Measurements from ENCODE around the gene PIH1D2.
"Not testable (repeated sequence)": the region's sequence is repeated elsewhere in the genome, so short reads cannot be mapped to it uniquely, and the experiment has no call there.

The PIH1D2 gene

DNA sequence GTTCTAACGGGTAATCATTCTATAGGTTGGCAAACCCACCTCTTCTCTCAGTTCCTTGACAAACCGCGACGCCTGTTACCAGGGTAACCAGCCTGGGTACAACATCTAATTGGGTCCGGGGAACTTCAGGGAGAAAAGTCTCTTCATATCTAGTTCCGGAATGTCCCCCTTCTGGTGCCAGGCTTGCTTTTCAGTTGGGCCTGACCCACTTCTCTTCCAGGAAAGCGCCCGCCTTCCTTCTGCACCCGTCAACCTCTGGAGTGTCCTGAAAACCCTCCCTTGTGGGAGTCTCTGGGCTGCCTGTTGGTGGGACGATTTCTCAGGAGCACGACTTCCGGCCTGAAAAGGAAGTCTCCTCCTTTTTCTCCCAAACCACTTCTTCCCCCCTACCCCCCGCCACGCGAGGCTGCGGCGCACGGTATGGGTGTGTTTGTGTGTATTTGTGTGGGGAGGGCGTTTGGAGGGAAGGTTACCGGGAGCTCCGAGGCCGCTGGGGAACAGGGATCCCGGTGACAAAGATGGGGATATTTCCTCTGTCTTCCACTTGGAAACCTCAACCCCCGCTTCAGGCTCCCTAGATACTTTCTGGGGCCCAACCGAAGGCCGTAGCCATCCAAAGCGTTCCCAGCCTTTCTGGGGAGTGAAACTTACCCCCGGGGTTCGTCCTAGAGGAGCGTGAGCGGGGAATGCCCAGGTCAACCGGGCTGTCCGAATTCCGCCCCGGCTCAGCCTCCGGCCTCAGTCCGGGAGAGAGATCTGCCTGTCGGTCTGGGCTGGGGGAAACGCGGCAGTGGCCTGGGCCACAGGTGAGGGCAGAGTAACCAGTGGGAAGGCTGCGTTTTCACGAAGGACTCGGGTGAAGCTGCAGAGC is at the start of gene PIH1D2, which contains the start of gene NKAPD1:
TSS of gene PIH1D2 (minus strand) at position 77 of the 871 bp plus-strand sequence. CDS start 843 bp downstream, outside the sequence.
TSS of gene NKAPD1 (plus strand) at position 359 of the 871 bp plus-strand sequence. CDS start 1,276 bp downstream, outside the sequence.
- DNase-seq = peak; percentile 22 to 91 (median 74)

DNA sequence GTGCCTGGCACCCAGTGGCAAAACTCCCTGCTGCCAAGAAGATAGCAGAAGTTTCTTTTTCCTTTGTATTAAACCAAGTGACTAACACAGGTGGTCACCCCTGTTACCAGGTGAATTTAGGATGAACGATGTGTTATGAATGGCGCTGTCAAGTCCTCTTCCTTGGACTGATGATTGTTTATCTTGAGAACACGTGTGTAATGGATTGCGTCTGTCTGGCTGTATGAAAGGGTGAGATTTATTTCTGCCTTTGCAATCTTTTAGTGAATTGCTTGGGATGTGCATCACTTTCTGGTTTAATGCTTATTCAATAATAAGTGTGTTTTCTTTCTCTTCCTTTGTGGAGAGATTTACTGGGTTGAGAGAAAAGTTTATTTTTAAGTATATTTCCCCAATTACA is 49.3 kb upstream of the PIH1D2 start:
- no peak for DNase-seq

GRCh38 chr11:112121981-112122615 is 48.3 kb upstream of the PIH1D2 start:
- DNase-seq = no peak

DNA sequence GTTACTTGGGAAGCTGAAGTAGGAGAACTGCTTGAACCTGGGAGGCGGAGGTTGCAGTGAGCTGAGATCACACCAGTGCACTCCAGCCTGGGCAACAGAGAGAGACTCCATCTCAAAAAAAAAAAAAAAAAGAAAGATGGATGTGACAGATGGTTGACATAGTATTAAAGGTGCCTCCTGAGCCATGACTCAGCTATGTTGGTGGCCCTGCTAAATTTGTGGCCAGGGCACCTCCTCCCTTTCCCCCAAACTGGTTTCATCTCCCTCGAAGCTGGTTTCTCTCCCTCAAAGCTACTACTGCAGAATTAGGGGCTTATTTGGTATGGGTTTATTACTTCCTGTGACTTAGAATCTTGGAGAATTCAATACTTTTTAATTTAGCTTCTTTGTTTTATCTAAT is 44.4 kb upstream of the PIH1D2 start:
- DNase-seq = no peak

DNA sequence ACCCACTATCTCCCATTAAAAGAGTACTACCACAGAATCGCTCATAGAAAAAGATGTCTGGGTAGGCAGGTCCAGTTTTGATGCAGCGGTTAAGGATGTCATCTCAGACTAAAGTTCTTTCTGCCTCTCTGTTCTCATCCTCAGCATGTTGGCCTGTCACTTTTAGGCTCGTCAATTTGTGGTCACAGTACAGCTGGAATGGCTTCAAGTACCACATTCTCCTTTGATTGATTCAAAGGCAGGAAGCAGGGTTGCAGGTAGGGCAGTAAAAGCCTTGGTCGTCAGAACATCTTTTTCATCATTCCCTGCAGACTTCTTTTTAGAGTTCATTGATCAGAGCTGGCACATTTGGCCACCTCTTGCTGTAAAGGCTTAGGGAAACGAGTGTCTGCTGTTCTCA is 41.6 kb upstream of the PIH1D2 start:
- DNase-seq = no peak

- no peak for DNase-seq
Observed at GRCh38 chr11:112114460-112114859, 40.6 kb upstream of the PIH1D2 start.

- peak in 2 of 58 donors; percentile 3 to 56 for DNase-seq
Observed at GRCh38 chr11:112113539-112114457, 40.0 kb upstream of the PIH1D2 start.

DNA sequence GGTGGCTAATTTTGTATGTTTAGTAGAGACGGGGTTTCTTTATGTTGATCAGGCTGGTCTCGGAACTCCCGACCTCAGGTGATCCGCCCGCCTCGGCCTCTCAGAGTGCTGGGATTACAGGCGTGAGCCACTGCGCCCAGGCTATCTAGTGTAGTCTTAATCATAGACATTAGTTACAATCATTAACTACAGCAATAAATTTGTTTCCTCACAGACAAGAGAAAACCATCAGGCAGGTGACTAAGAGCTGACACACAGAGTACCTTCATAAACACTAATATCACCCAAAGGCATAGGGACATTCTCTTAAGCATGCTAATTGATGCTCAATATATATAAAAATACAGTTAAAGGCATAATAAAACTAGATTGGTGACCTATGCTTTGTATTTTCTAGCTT is 32.3 kb upstream of the PIH1D2 start:
- DNase-seq = no peak

DNA sequence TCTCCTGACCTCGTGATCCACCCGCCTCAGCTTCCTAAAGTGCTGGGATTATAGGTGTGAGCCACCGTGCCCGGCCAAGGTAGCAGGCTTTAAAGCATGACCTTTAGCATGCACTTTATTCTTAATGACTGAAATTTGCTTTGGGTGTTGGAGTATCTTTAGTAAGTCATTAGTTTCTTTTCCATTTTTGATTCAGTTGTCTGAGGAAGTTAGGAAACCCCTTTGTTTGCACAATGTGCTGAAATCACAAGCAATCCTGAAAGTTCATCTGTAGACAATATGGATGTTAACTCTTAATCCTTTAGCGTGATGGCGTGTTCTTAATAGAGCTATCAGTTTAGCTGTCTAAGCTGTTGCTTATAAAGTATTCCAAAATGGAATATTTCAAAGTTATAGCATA is 29.6 kb upstream of the PIH1D2 start:
- no peak for DNase-seq

- DNase-seq = no peak
Observed at GRCh38 chr11:112100462-112100861, 26.6 kb upstream of the PIH1D2 start.

DNA sequence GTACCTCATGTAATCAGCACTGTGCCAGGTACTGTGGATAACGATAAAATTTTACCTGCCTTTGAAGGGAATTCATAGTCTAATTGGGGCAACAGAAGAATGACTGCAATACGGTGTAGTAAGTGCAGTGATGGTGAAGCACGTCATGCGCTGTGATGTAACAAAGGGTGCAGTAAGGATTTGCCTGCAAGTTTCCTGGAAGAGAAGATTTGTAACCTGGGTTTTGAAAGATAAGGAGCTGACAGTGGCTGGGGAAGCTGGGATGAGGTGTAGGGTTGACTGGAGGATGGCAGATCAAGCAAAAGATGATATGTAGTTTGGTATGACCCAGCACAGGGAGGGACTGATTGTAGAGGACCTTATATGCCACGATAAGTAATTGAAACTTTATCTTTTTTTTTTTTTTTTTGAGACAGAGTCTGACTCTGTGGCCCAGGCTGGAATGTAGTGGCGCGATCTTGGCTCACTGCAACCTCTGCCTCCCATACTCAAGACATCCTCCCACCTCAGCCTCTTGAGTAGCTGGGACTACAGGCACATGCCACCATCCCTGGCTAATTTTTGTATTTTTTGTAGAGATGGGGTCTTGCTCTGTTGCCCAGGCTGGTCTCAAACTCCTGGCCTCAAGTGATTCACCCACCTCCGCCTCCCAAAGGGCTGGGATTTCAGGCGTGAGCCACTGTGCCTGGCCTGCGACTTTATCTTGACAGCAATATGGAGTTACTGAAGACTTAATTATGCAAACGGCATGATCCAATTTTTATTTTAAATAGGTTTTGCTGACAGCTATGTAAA is 24.1 kb upstream of the PIH1D2 start:
- no peak for DNase-seq

DNA sequence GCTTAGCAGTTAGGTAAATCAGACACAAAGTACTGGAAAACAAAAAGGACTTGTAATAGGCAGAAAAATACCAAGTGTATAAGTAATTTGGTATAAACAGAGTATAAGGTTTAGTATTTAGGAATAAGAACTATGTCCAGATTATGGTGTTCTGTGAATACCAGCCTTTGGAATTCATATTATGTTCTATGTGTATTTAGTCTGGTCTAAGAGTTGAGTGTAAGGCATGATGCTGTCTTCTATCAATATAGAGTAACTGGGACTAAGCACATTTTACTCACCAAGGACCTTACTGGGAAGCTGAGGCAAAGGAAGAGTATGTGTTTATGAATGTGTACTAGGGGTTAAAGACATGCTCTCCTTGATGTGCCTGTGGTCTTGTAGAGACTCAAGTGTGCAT is 22.4 kb upstream of the PIH1D2 start:
- DNase-seq = no peak

- not testable (repeated sequence) for DNase-seq
Observed at GRCh38 chr11:112095302-112095701, 21.5 kb upstream of the PIH1D2 start.

DNA sequence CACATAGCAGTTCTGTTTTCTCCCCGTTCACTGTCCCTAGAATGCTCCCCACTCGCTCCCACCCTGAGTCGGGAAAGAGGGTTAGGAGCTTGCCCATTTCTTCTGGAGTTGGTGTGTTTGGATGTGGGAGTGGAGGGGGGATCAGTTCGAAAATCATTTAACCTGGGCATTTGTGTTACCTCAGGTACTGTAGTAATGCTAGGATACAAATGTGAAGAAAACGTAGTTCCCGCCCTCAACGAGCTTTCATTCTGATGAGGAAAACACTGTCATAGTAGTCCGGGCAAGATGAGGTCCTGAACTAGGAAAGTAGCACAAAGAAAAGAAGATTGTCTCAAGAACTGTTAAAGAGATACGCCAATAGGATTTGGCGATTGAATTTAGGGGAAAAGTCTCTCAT is 13.4 kb upstream of the PIH1D2 start:
- DNase-seq = no peak

- DNase-seq = peak; percentile 59 to 97 (median 93)
Observed at GRCh38 chr11:112086422-112087191, 12.8 kb upstream of the PIH1D2 start, which contains the start of the genes SDHD and TIMM8B. TSS of gene SDHD (plus strand) at chr11:112086873. CDS start at chr11:112086908, 35 bp downstream. TSS of gene TIMM8B (minus strand) at chr11:112086756. CDS start at chr11:112086723, 33 bp downstream.

DNA sequence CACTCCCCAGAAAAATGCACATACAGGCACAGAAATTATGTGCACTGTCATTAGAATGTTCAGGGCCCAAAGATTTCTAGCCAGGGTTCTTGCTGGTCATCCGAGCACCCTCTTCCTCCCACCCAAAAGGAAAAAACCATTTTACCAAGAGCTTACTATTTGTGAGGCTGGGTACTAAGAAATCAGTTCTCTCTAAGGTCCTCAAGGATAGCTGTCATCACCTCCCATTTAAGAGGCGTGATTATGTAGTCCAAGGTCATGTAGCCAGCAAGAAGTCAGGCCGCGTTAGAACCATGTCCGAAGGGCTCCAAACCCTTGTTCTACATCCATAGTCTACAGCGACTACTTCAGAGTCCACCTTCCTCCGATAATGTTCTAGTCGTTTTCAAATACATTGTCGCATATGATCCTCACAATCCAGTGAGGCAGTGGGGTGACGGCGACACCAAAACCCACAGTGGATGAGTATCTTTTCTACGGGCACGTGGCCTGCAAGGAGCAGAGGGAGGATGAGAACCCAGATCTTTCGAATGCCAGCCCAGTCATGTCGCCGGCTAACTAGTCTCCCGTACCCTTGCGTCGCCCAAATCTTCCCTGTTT is 12.1 kb upstream of the PIH1D2 start:
- DNase-seq = peak in 14 of 58 donors; percentile 7 to 49 (median 26)

- DNase-seq = no peak
Observed at GRCh38 chr11:112082729-112083128, 8.9 kb upstream of the PIH1D2 start.

GRCh38 chr11:112062923-112063322 is 10.9 kb downstream of the PIH1D2 start:
- no peak for DNase-seq

DNA sequence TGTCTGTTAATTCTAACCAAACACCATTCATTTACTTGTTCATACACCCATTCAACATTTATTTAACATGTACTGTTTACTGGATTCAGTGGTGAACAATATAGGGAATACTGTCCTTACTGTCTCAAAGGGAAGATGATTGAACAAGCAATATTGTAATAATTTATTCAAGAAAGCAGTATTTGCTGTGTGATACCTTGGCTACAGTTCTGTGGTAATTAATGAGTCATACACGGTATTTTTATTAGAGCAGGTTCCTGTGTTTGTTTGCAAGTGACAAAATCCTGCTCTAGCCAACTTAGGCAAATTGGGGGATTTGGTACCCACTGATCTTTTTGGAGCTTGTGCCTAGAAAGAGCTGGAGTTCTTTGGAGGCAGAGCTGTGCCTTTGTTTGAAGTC is 15.7 kb downstream of the PIH1D2 start:
- DNase-seq = no peak

All from anterior cingulate cortex (tissue), 58 donors.